ENCODE results near the gene PRDX4. TPM values are rescaled to one million over a fixed set of nuclear protein-coding genes. Genes with fewer than 3 reads are reported as not detected.

PRDX4 gene
- polyA plus RNA-seq, 1 experiment: 168 TPM

GRCh38 chrX:23662187-23662586 is 5.1 kb upstream of the PRDX4 start:
- ChIA-PET POLR2A (no interaction called here), CTCF (no interaction called here)
- no peaks in the 10 kb centered on the region for H3K36me3 ChIP-seq (ENCODE audit: control insufficient read depth, insufficient read depth, low read length)
- H3K4me3 ChIP-seq (ENCODE audit: low read depth, low read length): no peak overlapping the region
- no peak for TF ChIP-seq CTCF (IDR thresholded peaks at IDR 0.05; ENCODE audit: insufficient read depth, low read depth, low read length)
- DNase-seq (ENCODE audit: low read depth): no peak
- H3K27me3 ChIP-seq (ENCODE audit: control insufficient read depth, insufficient read depth, low read length): no peaks in the 10 kb centered on the region

- Histone ChIP-seq H3K36me3 (ENCODE audit: control insufficient read depth, insufficient read depth, low read length) (no peaks in the 10 kb centered on the region), H3K4me3 (ENCODE audit: low read depth, low read length) (no peak overlapping the region), H3K27me3 (ENCODE audit: control insufficient read depth, insufficient read depth, low read length) (no peaks in the 10 kb centered on the region)
- ChIA-PET POLR2A (no interaction called here), CTCF (no interaction called here)
- no peak for TF ChIP-seq CTCF (IDR thresholded peaks at IDR 0.05; ENCODE audit: insufficient read depth, low read depth, low read length)
- DNase-seq (ENCODE audit: low read depth): peak; percentile 15
Measured at GRCh38 chrX:23662853-23663252, 4.4 kb upstream of the PRDX4 start.

GRCh38 chrX:23664496-23664895 is 2.8 kb upstream of the PRDX4 start:
- Histone ChIP-seq H3K36me3 (ENCODE audit: control insufficient read depth, insufficient read depth, low read length) (no peaks in the 10 kb centered on the region), H3K4me3 (ENCODE audit: low read depth, low read length) (no peak overlapping the region), H3K27me3 (ENCODE audit: control insufficient read depth, insufficient read depth, low read length) (no peaks in the 10 kb centered on the region)
- DNase-seq (ENCODE audit: low read depth): no peak
- TF ChIP-seq CTCF (IDR thresholded peaks at IDR 0.05; ENCODE audit: insufficient read depth, low read depth, low read length): no peak
- CTCF ChIA-PET: no interaction called here
- POLR2A ChIA-PET: no interaction called here

GRCh38 chrX:23666282-23666681 is 1.0 kb upstream of the PRDX4 start:
- no peak for DNase-seq (ENCODE audit: low read depth)
- TF ChIP-seq CTCF (IDR thresholded peaks at IDR 0.05; ENCODE audit: insufficient read depth, low read depth, low read length): no peak
- Histone ChIP-seq H3K36me3 (ENCODE audit: control insufficient read depth, insufficient read depth, low read length) (no peaks in the 10 kb centered on the region), H3K4me3 (ENCODE audit: low read depth, low read length) (no peak overlapping the region), H3K27me3 (ENCODE audit: control insufficient read depth, insufficient read depth, low read length) (no peaks in the 10 kb centered on the region)
- POLR2A ChIA-PET: no interaction called here
- CTCF ChIA-PET: no interaction called here

- ChIA-PET POLR2A (interaction anchor here (0.6 kb wide), 1 partner anchor 100 kb away, joined by 7 read pairs; no protein-coding TSS in a partner anchor), CTCF (interaction anchor here (2.3 kb wide), 1 partner anchor 233 kb away, joined by 6 read pairs; no protein-coding TSS in a partner anchor)
- no peak for TF ChIP-seq CTCF (IDR thresholded peaks at IDR 0.05; ENCODE audit: insufficient read depth, low read depth, low read length)
- DNase-seq (ENCODE audit: low read depth): no peak
- Histone ChIP-seq H3K27me3 (ENCODE audit: control insufficient read depth, insufficient read depth, low read length) (no peaks in the 10 kb centered on the region), H3K4me3 (ENCODE audit: low read depth, low read length) (peak overlapping the region; percentile 81), H3K36me3 (ENCODE audit: control insufficient read depth, insufficient read depth, low read length) (no peaks in the 10 kb centered on the region)
Measured at GRCh38 chrX:23668335-23668734, 1.0 kb downstream of the PRDX4 start.

All from BJ (cell line).